Measurements from ENCODE around the gene SKIL.
"Not testable (repeated sequence)": the region's sequence is repeated elsewhere in the genome, so short reads cannot be mapped to it uniquely, and the experiment has no call there.

Gene SKIL

GRCh38 chr3:170357176-170358041, at the start of gene SKIL:
Gene SKIL (plus strand): TSS chr3:170357715. CDS start chr3:170360332, 2,617 bp downstream.
- peak; percentile 96 for DNase-seq
- peak; percentile 77 for ATAC-seq

DNA sequence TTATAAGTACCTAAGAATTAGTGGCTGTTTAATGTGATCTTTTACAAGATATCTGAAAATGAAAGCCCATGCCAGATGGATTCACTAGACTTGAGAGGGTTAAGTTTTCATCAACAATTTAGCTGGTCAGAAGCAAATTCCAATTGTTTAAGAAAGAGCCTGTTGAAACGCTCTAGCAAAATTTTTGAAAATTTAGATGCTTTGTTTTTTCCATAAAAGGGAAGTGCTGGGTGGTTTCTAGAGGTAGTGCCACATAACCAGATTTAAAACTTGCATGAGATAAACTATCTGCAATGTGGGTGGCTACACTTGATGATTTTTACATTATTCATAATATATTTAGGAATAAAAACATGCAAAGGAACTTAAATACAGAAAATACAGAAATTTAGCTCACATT, 48.5 kb upstream of the SKIL start:
- DNase-seq (no peak), ATAC-seq (no peak)

DNA sequence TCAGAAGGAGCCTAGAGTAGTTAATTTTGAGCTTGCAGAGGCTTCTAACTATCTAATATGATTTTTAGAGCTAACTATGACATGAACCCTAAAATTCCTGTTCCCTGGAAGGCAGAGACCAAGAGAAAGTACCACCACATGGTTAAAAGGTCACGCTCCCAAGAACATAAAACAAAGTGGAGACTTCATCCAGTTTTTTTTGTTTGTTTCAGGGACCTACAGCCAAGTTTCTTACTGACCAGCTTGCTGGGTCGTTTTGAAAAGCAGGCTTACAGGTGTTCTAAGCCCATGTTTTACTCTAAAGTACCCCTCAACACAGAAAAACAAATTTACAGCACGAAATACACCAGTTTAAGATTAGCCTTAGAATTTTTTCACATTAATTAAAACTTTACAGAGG, 39.6 kb upstream of the SKIL start:
- DNase-seq (no peak), ATAC-seq (no peak)

DNA sequence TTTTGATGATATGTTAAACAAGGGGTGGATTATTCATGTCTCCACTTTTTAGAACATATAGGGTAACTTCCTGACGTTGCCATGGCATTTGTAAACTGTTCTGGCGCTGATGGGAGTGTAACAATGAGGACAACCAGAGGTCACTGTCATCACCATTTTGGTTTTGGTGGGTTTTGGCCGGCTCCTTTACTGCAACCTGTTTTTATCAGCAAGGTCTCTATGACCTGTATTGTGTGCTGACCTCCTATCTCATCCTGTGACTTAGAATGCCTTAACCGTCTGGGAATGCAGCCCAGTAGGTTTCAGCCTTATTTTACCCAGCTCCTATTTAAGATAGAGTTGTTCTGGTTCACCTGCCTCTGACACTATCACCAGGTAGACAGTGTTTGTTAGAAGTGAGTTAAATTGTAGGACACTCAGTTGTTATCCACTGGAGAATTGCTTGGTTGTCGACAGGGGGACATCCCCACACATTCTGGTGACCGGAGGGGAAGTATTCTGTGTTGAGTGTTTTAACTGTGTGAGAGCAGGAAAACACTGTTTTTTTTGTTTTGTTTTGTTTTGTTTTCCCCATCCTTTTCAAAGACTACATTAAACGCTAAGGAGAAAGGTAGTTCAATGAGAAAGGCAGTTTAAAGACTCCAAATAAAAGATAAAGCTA, 36.9 kb upstream of the SKIL start:
- DNase-seq (no peak), ATAC-seq (no peak)

DNA sequence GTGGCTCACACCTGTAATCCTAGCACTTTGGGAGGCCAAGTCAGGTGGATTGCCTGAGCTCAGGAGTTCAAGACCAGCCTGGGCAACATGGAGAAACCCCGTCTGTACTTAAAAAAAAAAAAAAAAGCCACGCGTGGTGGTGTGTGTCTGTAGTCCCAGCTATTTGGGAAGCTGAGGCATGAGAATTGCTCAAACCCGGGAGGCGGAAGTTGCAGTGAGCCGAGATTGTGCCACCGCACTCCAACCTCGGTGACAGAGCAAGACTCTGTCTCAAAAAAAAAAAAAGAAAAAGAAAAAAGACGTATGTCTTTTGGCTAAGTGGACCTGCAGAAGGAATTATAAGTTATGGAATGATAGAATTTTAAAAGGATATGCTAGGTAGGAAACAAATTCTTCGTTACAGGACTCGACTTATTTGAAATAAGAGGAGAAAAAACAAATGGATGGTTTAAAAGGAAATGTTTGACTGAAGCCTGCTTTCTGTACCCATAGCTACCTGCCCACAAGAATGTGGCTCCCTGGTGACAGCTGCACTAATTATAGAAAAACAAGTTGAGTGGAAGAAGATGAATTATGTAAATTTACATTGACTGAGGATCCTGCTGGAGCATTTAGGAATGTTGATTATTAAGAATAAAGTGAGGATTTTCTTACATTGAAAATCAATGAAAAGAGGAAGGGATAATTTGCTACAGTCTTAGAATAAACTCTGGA, 36.0 kb upstream of the SKIL start:
- ATAC-seq = no peak
- DNase-seq = no peak

GRCh38 chr3:170322566-170323269, 34.8 kb upstream of the SKIL start:
- ATAC-seq = no peak
- DNase-seq = no peak

- ATAC-seq (no peak), DNase-seq (no peak)
Observed at GRCh38 chr3:170323331-170323730, 34.2 kb upstream of the SKIL start.

GRCh38 chr3:170324962-170325361, 32.6 kb upstream of the SKIL start:
- no peak for ATAC-seq
- DNase-seq = no peak

- peak; percentile 32 for ATAC-seq
- DNase-seq = no peak
Observed at GRCh38 chr3:170327040-170327808, 30.3 kb upstream of the SKIL start.

DNA sequence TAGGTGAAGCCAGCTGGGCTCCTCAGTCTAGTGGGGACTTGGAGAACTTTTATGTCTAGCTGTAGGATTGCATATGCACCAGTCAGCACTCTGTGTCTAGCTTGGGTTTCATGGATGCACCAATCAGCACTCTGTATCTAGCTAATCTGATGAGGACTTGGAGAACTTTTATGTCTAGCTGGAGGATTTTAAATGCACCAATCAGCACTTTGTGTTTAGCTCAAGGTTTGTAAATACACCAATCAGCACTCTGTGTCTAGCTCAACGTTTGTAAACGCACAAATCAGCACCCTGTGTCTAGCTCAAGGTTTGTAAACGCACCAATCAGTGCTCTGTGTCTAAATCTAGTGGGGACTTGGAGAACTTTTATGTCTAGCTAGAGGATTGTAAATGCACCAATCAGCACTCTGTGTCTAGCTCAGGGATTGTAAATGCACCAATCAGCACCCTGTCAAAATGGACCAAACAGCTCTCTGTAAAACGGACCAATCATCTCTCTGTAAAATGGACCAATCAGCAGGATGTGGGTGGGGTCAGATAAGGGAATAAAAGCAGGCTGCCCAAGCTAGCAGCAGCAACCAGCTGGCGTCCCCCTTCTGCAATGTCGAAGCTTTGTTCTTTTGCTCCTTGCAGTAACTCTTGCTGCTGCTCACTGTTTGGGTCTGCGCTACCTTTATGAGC, 29.5 kb upstream of the SKIL start:
- DNase-seq, ATAC-seq: not testable (repeated sequence)

DNA sequence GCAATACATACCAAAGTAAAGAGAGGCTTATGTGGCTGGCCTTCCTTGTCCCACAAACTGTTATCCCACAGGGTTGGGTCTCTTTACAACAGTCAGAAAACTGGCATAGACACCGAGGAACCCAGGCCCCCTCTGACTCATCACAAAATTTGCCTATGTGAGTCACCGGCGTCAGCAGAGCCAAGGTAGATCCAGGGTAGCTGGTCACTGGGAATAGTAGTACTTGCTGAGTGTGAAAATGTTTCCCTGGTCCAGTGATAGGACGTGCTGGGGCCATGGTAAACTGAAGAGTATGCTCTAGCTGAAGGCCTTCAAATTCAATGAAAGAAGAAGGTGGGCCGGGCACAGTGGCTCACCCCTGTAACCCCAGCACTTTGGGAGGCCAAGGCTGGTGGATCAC, 27.1 kb upstream of the SKIL start:
- ATAC-seq (peak; percentile 68), DNase-seq (no peak)

DNA sequence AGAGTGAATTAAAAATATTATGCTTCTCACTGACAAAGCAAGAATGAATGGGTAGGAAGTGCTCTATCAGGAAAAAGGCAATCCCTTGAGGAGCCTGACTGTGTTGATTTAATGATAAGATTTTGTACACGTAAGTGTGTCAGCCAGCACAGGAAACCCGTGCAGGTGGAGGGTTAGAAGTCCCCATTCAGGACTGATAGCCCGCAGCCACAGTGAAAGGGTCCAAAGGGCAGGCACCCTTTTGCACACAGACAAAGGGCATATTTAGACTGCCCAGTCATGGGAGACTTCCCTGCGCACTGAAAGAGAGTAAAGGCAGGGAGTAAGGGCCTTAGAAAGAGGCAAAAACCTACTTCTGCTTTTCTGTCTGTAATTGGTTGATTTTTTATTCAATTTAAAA, 26.4 kb upstream of the SKIL start:
- no peak for ATAC-seq
- no peak for DNase-seq

DNA sequence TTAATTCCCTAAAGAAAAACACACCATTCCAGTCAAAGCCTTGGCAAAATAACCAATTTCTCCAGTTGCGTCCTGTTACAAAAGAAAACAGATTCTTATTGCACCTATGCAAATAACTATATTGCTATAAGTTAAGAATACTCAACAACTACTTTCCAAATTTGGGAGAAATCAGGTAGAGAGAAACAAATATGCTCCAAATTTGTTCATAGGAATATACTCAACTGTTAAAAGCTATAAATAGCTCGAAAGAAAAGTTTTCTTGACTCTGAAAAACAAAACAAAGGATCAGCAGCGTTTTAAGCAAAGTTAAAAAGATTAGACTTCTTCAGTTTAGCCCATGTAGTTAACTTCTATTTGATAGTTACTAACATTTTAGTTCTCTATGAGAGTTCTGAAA, 20.1 kb upstream of the SKIL start:
- no peak for ATAC-seq
- DNase-seq = no peak

GRCh38 chr3:170338690-170339340, 18.7 kb upstream of the SKIL start:
- no peak for ATAC-seq
- no peak for DNase-seq

GRCh38 chr3:170342273-170342672, 15.2 kb upstream of the SKIL start:
- DNase-seq, ATAC-seq: not testable (repeated sequence)

DNA sequence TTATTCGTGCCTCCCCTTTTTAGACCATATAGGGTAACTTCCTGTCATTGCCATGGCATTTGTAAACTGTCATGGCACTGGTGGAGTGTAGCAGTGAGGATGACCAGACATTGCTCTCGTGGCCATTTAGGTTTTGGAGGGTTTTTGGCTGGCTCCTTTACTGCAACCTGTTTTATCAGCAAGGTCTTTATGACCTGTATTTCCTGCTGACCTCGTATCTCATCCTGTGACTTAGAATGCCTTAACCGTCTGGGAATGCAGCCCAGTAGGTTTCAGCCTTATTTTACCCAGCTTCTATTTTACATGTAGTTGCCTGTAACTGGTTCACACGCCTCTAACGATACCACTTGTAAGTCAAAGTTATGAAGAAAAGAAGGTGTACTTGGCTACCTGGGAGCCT, 13.7 kb upstream of the SKIL start:
- ATAC-seq, DNase-seq: not testable (repeated sequence)

GRCh38 chr3:170344971-170345370, 12.5 kb upstream of the SKIL start:
- DNase-seq (no peak), ATAC-seq (no peak)

DNA sequence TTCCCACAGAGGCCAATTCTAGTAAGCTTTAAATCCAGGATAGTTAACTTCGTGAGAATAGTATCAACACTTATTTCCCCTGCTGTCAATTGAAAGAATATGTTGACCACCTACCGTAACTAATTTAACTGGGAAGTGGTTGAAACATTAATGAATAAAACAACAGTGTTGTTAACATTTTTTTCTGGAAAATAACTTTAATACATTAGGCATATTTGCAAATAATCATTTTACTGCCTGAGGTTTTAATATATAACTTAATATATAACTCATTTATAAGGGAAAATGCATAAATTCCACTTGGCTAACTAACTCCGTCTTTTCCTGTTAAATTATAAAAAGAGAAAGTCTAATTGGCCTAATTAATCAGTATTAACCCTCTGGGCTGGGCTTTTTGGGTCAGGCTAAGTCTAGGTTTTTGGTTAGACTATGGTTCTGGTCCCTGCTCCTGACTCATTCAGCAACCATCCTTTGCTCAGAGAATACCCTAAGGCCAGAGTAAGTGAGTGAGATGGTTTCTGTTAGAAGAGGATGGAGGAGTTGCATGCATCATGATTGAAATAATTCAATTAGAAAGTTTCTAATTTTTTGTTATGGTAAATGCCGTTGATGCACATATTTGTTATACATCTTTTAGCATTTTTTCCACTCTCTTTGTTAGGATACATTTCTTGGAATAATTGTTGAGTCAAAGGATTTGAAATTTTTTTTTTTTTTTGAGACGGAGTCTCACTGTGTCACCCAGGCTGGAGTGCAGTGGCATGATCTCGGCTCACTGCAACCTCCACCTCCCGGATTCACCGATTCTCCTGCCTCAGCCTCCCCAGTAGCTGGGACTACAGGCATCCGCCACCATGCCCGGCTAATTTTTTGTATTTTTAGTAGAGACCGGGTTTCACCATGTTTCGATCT, 10.8 kb upstream of the SKIL start:
- DNase-seq (no peak), ATAC-seq (peak; percentile 36)
